Tibial nerve (tissue), 4 donors: ENCODE results near the gene HES5. TPM values are rescaled to one million over a fixed set of nuclear protein-coding genes. Genes with fewer than 3 reads are reported as not detected.

Experiments used
- DNase-seq, 2 donors: peaks; one replicate each; pipeline ENCODE4 v3.0.0-alpha.2; 2019; ENCODE audit warnings: low spot score in 2 of 2
- H3K27ac ChIP-seq, 4 donors: fragments of 200-600 bp; sonication (generic) in 3 of 4; one replicate each; pipeline ENCODE4 v1.5.1; 2017 to 2019; ENCODE audit warnings: mild to moderate bottlenecking in 1 of 4
- H3K27me3 ChIP-seq, 2 donors: fragments of 200-600 bp; sonication (generic) in 1 of 2; one replicate each; pipeline versions ENCODE4 v1.5.1 to v1.6.0; 2017 to 2019
- H3K36me3 ChIP-seq, 3 donors: fragments of 200-600 bp; sonication (generic); one replicate each; pipeline ENCODE4 v1.5.1; 2018 to 2019
- H3K4me1 ChIP-seq, 4 donors: fragments of 200-600 bp; sonication (generic) in 3 of 4; one replicate each; pipeline ENCODE4 v1.5.1; 2017 to 2019
- H3K4me3 ChIP-seq, 4 donors: fragments of 200-600 bp; sonication (generic) in 3 of 4; one replicate each; pipeline ENCODE4 v1.5.1; 2017 to 2019; ENCODE audit warnings: mild to moderate bottlenecking in 1 of 4, moderate library complexity in 1 of 4
- H3K9me3 ChIP-seq, 4 donors: fragments of 200-600 bp; sonication (generic) in 3 of 4; one replicate each; pipeline ENCODE4 v1.5.1; 2017 to 2019
- EP300 ChIP-seq, 2 donors: sonication (generic); formaldehyde crosslinking; IDR thresholded peaks; one replicate each; pipeline ENCODE4 v1.6.1; 2017; ENCODE audit warnings: antibody characterized with exemption in 2 of 2, mild to moderate bottlenecking in 1 of 2
- POLR2A ChIP-seq, 2 donors: fragments of 450-650 bp; IDR thresholded peaks; one replicate each; pipeline ENCODE4 v1.6.1; 2017; ENCODE audit warnings: antibody characterized with exemption in 2 of 2, mild to moderate bottlenecking in 2 of 2, moderate library complexity in 2 of 2
- WGBS, 2 donors: methylation state at CpG; one replicate each; pipeline ENCODE4 v1.1.5; 2018; 5-methylcytosine and 5-hydroxymethylcytosine counted together
- total RNA-seq, 4 donors: library from RNA; depleted of rRNA; stranded (reverse); fragments of >200 nt; gene quantifications; one replicate each; pipeline ENCODE4 v1.1.0, GENCODE V29; 2016
- TF ChIP-seq, protein P1 (sequence below), 5 experiments: fragments of 200-600 bp in 3 of 5; fragments of 450-650 bp in 2 of 5; sonication (generic) in 3 of 5; IDR thresholded peaks; one replicate each; pipeline ENCODE4 v1.5.1; 2016 to 2019; ENCODE audit warnings: antibody characterized with exemption in 5 of 5, mild to moderate bottlenecking in 3 of 5, moderate library complexity in 2 of 5

The HES5 gene
- total RNA-seq, 4 donors from 2014 or later: 0.87 TPM; not detected in 3

DNA sequence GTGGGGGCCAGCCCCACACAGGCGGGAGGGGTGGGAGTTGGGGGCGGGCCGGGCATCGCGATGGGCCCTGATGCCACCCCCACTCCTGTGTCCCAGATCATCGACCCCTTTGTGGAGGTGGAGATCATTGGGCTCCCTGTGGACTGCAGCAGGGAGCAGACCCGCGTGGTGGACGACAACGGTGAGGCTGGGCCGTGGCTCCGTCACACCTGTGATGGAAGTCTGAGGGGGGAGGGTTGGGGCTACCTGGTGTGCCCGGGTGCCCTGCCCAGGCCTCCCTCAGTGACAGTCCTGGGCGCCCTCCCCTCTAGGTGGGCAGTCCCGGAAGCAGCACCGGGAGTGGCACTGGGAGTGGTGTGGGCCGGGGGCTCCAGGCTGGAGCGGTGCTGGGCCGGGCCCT is 31.4 kb downstream of the HES5 start:
- Histone ChIP-seq H3K27me3 (peaks cover 2 to 67% of the 10 kb centered on the region in 2 donors), H3K4me3 (no peak overlapping the region), H3K4me1 (peaks cover 0 to 3% (median 0%) of the 10 kb centered on the region in 4 donors), H3K27ac (no peak overlapping the region), H3K9me3 (no peaks in the 10 kb centered on the region), H3K36me3 (no peaks in the 10 kb centered on the region)
- 72% methylated on average over 17 of the region's 19 CpGs; no CpG with 5 or more reads in 1 of the 2 donors for WGBS, 2 donors
- TF ChIP-seq POLR2A (IDR thresholded peaks at IDR 0.05): no peak
- no peak for TF ChIP-seq EP300 (IDR thresholded peaks at IDR 0.05)
- TF ChIP-seq, protein P1, sequence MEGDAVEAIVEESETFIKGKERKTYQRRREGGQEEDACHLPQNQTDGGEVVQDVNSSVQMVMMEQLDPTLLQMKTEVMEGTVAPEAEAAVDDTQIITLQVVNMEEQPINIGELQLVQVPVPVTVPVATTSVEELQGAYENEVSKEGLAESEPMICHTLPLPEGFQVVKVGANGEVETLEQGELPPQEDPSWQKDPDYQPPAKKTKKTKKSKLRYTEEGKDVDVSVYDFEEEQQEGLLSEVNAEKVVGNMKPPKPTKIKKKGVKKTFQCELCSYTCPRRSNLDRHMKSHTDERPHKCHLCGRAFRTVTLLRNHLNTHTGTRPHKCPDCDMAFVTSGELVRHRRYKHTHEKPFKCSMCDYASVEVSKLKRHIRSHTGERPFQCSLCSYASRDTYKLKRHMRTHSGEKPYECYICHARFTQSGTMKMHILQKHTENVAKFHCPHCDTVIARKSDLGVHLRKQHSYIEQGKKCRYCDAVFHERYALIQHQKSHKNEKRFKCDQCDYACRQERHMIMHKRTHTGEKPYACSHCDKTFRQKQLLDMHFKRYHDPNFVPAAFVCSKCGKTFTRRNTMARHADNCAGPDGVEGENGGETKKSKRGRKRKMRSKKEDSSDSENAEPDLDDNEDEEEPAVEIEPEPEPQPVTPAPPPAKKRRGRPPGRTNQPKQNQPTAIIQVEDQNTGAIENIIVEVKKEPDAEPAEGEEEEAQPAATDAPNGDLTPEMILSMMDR (IDR thresholded peaks at IDR 0.05): no peak
- DNase-seq: no peak

DNA sequence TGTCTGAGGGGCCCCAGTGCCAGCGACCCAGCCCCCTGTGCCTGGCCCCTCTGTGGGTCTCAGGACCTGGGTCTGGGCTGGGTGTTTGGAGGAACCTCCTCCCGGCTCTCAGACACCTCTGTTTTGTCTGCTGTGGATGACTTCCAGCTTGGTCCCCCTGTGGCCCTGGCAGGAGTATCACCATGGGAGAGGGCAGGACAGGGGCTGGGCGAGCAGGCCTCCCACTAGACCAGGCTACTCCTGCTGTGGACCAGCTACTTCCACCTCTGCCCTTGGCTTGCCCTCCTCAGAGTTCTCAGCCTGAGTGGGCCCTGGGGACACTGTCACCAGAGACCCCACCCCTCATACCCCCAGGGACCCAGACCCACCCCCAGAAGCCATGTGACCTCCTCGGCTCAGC is 32.2 kb downstream of the HES5 start:
- no peaks in the 10 kb centered on the region for H3K36me3 ChIP-seq
- peaks cover 2 to 61% of the 10 kb centered on the region in 2 donors for H3K27me3 ChIP-seq
- WGBS, 2 donors: 45 to 64% methylated on average over 3 to 4 of the region's 4 CpGs
- no peak overlapping the region for H3K27ac ChIP-seq
- H3K4me1 ChIP-seq: no peaks in the 10 kb centered on the region
- H3K9me3 ChIP-seq: no peaks in the 10 kb centered on the region
- H3K4me3 ChIP-seq: no peak overlapping the region
- TF ChIP-seq EP300 (IDR thresholded peaks at IDR 0.05) (no peak), POLR2A (IDR thresholded peaks at IDR 0.05) (no peak)
- TF ChIP-seq, protein P1 (IDR thresholded peaks at IDR 0.05): no peak
- DNase-seq: no peak

DNA sequence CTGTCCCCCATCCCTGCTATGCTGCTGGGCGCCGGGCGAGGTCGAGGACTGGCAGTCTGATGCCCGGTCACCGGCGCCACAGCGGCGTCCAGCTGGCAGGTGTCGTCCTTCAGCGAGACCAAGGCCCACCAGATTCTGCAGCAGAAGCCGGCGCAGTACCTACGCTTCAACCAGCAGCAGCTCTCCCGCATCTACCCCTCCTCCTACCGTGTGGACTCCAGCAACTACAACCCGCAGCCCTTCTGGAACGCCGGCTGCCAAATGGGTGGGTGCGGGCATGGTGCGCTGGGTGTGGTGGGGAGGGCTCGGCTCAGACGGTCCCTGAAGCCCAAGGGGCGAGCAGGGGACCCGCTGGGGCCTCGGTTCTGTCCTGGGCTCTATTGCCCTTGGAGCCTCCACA is 33.3 kb downstream of the HES5 start:
- Histone ChIP-seq H3K36me3 (no peaks in the 10 kb centered on the region), H3K4me3 (no peak overlapping the region), H3K27me3 (peaks cover 0 to 61% of the 10 kb centered on the region in 2 donors), H3K27ac (no peak overlapping the region), H3K9me3 (no peaks in the 10 kb centered on the region), H3K4me1 (no peaks in the 10 kb centered on the region)
- no peak for TF ChIP-seq POLR2A (IDR thresholded peaks at IDR 0.05)
- TF ChIP-seq EP300 (IDR thresholded peaks at IDR 0.05): no peak
- TF ChIP-seq, protein P1 (IDR thresholded peaks at IDR 0.05): no peak
- 82 to 87% methylated on average over 12 to 19 of the region's 26 CpGs for WGBS, 2 donors
- DNase-seq: no peak

- H3K27me3 ChIP-seq: peaks cover 0 to 58% of the 10 kb centered on the region in 2 donors
- DNase-seq: no peak
- H3K4me3 ChIP-seq: no peak overlapping the region
- H3K36me3 ChIP-seq: no peaks in the 10 kb centered on the region
- H3K27ac ChIP-seq: no peak overlapping the region
- 87 to 92% methylated on average over 16 to 25 of the region's 28 CpGs for WGBS, 2 donors
- no peak for TF ChIP-seq POLR2A (IDR thresholded peaks at IDR 0.05)
- no peak for TF ChIP-seq EP300 (IDR thresholded peaks at IDR 0.05)
- no peaks in the 10 kb centered on the region for H3K9me3 ChIP-seq
- no peaks in the 10 kb centered on the region for H3K4me1 ChIP-seq
These were observed 33.9 kb downstream of the HES5 start for GRCh38 chr1:2496087-2496622.

DNA sequence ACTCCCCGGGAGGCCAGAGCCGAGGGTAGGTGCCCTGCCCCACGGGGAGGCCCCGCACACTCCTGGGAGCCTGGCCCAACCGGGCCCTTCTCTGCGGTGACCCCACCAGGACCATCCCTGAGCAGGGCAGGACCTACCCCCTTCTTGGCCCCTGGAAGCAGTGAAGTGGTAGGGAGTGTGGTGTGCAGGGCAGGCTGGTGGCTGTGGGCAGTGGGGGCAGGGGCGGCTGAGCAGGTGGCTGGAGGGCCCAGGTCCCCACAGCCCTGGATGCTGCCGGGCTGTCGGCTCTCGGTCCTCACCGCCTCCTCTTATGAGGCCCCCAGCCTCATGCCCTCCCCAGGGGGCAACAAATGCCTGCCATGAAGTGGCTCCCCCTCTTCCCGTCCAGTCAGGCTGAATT is 34.5 kb downstream of the HES5 start:
- no peak for DNase-seq
- Histone ChIP-seq H3K36me3 (no peaks in the 10 kb centered on the region), H3K4me1 (no peaks in the 10 kb centered on the region), H3K9me3 (no peaks in the 10 kb centered on the region), H3K4me3 (no peak overlapping the region), H3K27me3 (peaks cover 0 to 53% of the 10 kb centered on the region in 2 donors), H3K27ac (no peak overlapping the region)
- 74 to 79% methylated on average over 12 of the region's 12 CpGs for WGBS, 2 donors
- TF ChIP-seq, protein P1 (IDR thresholded peaks at IDR 0.05): no peak
- TF ChIP-seq EP300 (IDR thresholded peaks at IDR 0.05) (no peak), POLR2A (IDR thresholded peaks at IDR 0.05) (no peak)
